AG04450 (cell line): ENCODE measurements around the gene CD38. TPM values are rescaled to one million over a fixed set of nuclear protein-coding genes. Genes with fewer than 3 reads are reported as not detected.

ENCODE experiments used
- CTCF ChIA-PET: fragments of 300-600, 350-600 bp; formaldehyde crosslinking; extraction: SDS; loops from one replicate; lab custom pipeline; 2022; ENCODE audit warnings: antibody characterized with exemption, inconsistent platforms; lab: Charles Lee
- POLR2A ChIA-PET: fragments of 350-600 bp; formaldehyde crosslinking; extraction: SDS; loops from one replicate; lab custom pipeline; 2021; ENCODE audit warnings: antibody characterized with exemption, inconsistent platforms; lab: Yijun Ruan, JAX
- DNase-seq: peaks from one replicate; pipeline ENCODE4 v3.0.0-alpha.2; 2011; ENCODE audit warnings: low read depth, low spot score
- H3K27ac ChIP-seq: one replicate; pipeline ENCODE4 v1.5.1; 2012; ENCODE audit warnings: low read depth, low read length, control low read depth
- H3K27me3 ChIP-seq: one replicate; pipeline ENCODE4 v1.6.0; 2012; ENCODE audit warnings: low read length; ENCODE audit not compliant: control insufficient read depth, insufficient read depth
- H3K4me3 ChIP-seq: 2 replicates; pipeline ENCODE4 v1.5.1; 2011; ENCODE audit warnings: mild to moderate bottlenecking, low read depth, low read length, control low read depth
- H3K9me3 ChIP-seq: 2 replicates; pipeline ENCODE4 v1.5.1; 2012; ENCODE audit warnings: low read length; ENCODE audit not compliant: control insufficient read depth, insufficient read depth
- polyA plus RNA-seq: library from polyadenylated mRNA; depleted of rRNA; stranded (reverse); fragments of >200 nt; gene quantifications from 2 replicates; pipeline ENCODE4 v1.2.3, GENCODE V29; 2011
- TF ChIP-seq, protein P1 (sequence below): IDR thresholded peaks from 2 replicates; pipeline ENCODE4 v1.5.1; 2011; ENCODE audit warnings: low read depth, low read length, control low read depth, inconsistent platforms

Gene CD38
- polyA plus RNA-seq, 1 experiment, result 0.02 TPM

DNA sequence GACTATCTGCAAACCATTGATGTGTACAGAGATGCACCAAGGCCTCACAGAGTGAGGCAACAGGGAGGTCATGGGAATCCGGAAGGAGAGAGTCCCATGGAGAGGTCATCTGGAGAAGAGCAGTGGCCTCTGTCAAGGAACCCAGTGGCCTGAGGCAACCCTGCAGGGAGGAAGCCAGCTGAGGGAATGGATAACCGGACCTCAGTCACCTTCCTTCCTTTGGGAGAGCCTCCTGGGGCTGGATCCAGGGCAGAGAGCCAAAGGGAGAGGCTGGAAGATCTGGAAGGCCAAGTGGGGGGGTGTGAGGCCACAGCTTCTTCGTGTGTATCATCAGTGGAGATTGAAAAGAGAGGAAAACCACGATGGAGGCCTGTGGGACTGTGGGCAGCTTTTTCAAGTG is 24.3 kb upstream of the CD38 start:
- TF ChIP-seq, protein P1, sequence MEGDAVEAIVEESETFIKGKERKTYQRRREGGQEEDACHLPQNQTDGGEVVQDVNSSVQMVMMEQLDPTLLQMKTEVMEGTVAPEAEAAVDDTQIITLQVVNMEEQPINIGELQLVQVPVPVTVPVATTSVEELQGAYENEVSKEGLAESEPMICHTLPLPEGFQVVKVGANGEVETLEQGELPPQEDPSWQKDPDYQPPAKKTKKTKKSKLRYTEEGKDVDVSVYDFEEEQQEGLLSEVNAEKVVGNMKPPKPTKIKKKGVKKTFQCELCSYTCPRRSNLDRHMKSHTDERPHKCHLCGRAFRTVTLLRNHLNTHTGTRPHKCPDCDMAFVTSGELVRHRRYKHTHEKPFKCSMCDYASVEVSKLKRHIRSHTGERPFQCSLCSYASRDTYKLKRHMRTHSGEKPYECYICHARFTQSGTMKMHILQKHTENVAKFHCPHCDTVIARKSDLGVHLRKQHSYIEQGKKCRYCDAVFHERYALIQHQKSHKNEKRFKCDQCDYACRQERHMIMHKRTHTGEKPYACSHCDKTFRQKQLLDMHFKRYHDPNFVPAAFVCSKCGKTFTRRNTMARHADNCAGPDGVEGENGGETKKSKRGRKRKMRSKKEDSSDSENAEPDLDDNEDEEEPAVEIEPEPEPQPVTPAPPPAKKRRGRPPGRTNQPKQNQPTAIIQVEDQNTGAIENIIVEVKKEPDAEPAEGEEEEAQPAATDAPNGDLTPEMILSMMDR, result no peak
- ChIA-PET CTCF (no interaction called here), POLR2A (no interaction called here)
- no peak for DNase-seq
- H3K27ac ChIP-seq, result no peak overlapping the region
- no peaks in the 10 kb centered on the region for H3K9me3 ChIP-seq
- no peaks in the 10 kb centered on the region for H3K27me3 ChIP-seq
- H3K4me3 ChIP-seq, result no peak overlapping the region

DNA sequence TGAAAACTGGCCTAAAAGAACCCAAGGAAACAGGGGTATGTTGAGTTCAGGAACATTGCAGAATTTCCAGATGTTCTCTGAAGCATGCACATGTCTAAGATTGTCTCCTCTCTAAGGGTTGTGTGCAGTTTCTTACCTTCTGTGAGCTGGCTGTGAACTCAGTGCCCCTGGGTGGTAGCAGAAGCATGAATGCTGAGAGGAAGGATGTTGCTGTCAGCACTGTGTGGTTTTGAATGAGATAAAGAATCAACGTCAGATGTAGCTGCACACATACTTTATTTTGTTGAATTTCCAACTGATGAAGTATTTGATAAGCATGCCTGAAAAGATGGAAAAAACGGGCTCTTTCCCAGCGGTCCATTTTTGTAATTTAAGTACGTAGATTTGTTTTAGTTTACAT is 23.8 kb upstream of the CD38 start:
- POLR2A ChIA-PET, result no interaction called here
- DNase-seq, result no peak
- CTCF ChIA-PET, result no interaction called here

DNA sequence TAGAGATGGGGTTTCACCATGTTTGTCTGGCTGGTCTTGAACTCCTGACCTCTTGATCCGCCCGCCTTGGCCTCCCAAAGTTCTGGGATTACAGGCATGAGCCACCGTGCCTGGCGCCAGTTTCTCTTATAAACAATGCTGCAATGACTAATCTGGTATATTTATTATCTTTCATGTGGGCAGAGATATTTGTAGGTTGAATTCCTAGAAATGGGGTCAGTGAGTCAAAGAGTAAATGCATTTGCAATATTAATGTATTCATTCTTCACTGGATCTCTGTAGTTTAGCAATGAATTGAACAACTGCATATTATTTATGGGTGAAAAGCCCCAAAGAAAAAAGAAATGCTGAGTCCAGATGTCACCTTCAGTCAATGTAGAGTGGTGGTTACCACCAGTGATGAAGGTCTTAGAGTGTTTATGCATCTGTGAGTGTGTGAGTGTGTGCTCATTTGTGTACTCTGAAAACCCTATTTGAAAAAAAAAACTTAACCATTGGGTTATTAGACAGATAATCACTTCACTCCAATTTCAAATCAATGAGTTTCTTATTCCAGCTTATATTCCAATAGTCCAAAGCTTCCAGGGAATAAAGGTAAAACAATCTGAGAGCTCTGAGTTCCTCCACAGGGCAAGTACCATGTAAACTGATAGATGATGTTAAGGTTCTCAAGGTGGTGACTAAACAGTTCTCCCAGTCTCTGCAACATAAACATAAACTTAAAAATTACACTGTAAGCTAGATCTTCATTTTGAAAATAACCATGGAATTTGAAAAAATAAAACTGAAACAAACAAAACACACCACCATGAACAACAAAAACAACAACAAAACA is 22.6 kb upstream of the CD38 start:
- H3K27me3 ChIP-seq, result no peaks in the 10 kb centered on the region
- no peak overlapping the region for H3K27ac ChIP-seq
- ChIA-PET CTCF (interaction anchor here (0.6 to 1.2 kb wide), 2 partner anchors 50 to 609 kb away, joined by 4 to 5 read pairs; no protein-coding TSS in a partner anchor), POLR2A (no interaction called here)
- H3K4me3 ChIP-seq, result no peak overlapping the region
- peak; percentile 21 for DNase-seq
- H3K9me3 ChIP-seq, result no peaks in the 10 kb centered on the region
- TF ChIP-seq, protein P1, result no peak

More for the DNA sequence above, 23.8 kb upstream of the CD38 start:
- Histone ChIP-seq H3K27me3 (no peaks in the 10 kb centered on the region), H3K27ac (no peak overlapping the region), H3K4me3 (no peak overlapping the region), H3K9me3 (no peaks in the 10 kb centered on the region)
- TF ChIP-seq, protein P1, result no peak

DNA sequence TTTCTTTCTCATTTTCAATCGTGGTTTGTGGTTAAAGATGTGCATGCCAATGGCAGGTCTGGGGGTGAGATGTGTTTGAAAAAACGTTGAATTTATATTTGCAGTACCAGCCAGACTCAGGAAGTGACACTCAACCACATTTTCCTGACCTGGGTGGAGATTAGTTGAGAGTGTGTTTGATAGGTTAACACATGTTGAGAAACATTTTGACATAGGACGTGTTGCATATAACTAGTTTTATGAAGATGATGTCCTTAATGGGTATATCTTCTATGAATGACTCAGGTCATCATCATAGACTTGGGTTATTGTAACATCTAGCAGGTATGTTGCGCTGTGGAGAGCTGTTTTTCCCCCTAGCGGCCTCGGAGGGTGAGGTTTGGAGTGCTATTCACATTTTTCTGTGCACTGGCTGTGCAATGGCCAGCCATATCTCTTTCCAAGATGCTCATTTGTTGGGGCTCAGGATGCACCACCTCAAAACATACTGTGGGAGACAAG is 21.7 kb upstream of the CD38 start:
- Histone ChIP-seq H3K9me3 (no peaks in the 10 kb centered on the region), H3K27me3 (no peaks in the 10 kb centered on the region), H3K27ac (no peak overlapping the region), H3K4me3 (no peak overlapping the region)
- no peak for DNase-seq
- ChIA-PET CTCF (interaction anchor here (1.0 to 1.2 kb wide), 3 partner anchors 25 to 53 kb away, joined by 3 to 5 read pairs (median 5); no protein-coding TSS in a partner anchor), POLR2A (no interaction called here)
- TF ChIP-seq, protein P1, result peak; percentile 48

DNA sequence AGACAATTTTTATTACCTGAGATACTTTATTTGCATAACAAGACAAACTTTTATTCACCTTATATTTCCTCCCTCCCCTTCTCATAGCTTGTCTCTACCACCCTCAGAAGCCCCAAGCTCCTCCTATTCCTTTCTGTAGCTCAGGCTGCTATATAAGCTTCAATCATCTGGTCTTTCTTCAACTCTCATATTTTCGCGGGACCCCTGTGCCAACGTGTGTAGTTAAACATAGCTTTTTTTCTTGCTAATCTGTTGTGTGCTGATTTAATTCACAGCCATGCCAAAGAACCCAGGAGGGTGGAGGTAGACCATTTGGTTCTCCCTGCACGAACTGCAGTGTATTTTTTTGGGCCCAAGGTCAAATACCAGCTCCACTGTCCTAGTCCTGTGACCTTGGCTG is 21.1 kb upstream of the CD38 start:
- no peak for DNase-seq
- TF ChIP-seq, protein P1, result no peak
- POLR2A ChIA-PET, result no interaction called here
- Histone ChIP-seq H3K4me3 (no peak overlapping the region), H3K27ac (no peak overlapping the region), H3K27me3 (no peaks in the 10 kb centered on the region), H3K9me3 (no peaks in the 10 kb centered on the region)
- CTCF ChIA-PET, result interaction anchor here (1.0 to 1.2 kb wide), 2 partner anchors 26 to 52 kb away, joined by 3 to 5 read pairs; no protein-coding TSS in a partner anchor
